WTC11 (cell line): ENCODE measurements around the gene BTBD17. TPM values are rescaled to one million over a fixed set of nuclear protein-coding genes. Genes with fewer than 3 reads are reported as not detected.

Experiments used
- ATAC-seq: fragments of 200-7000 bp; cut with Tn5 transposase; 2 replicates; pipeline ENCODE4 v1.10.0; 2021; ENCODE audit warnings: mild to moderate bottlenecking, moderate library complexity
- CTCF ChIA-PET: fragments of 300-600 bp; sonication (Branson Sonifier 250); formaldehyde crosslinking; loops from one replicate; lab custom pipeline; 2021; ENCODE audit warnings: antibody characterized with exemption; lab: Charles Lee
- POLR2A ChIA-PET: fragments of 350-600 bp; sonication (Branson Sonifier 250); formaldehyde crosslinking; loops from one replicate; lab custom pipeline; 2021; ENCODE audit warnings: antibody characterized with exemption; lab: Charles Lee
- DNase-seq: peaks from one replicate; pipeline ENCODE4 v3.0.0; 2021; ENCODE audit warnings: low spot score
- H3K27ac Mint-ChIP-seq: 2 replicates; pipeline ENCODE4 v1.8.0; 2021; ENCODE audit warnings: mixed read lengths
- H3K27me3 Mint-ChIP-seq: 2 replicates; pipeline ENCODE4 v1.8.0; 2021; ENCODE audit warnings: low read depth, mild to moderate bottlenecking, moderate library complexity, mixed read lengths
- H3K36me3 Mint-ChIP-seq: 2 replicates; pipeline ENCODE4 v1.8.0; 2021; ENCODE audit warnings: mixed read lengths
- H3K4me1 Mint-ChIP-seq: 2 replicates; pipeline ENCODE4 v1.8.0; 2022; ENCODE audit warnings: mixed read lengths
- H3K4me3 Mint-ChIP-seq: 2 replicates; pipeline ENCODE4 v1.8.0; 2021; ENCODE audit warnings: mild to moderate bottlenecking, moderate library complexity, mixed read lengths
- H3K9me3 Mint-ChIP-seq: 2 replicates; pipeline ENCODE4 v1.8.0; 2021; ENCODE audit warnings: mixed read lengths
- AFF4 ChIP-seq: sonication (generic); formaldehyde crosslinking; IDR thresholded peaks from 2 replicates; pipeline ENCODE4 v1.8.1; 2023; ENCODE audit warnings: mild to moderate bottlenecking, missing genetic modification reagents, borderline replicate concordance
- AR ChIP-seq: fragments of 250-450 bp; sonication (Bioruptor Pico); IDR thresholded peaks from 2 replicates; pipeline ENCODE4 v1.9.0; 2021; ENCODE audit warnings: mild to moderate bottlenecking
- ATF1 ChIP-seq: sonication (generic); formaldehyde crosslinking; IDR thresholded peaks from 2 replicates; pipeline ENCODE4 v1.8.1; 2023; ENCODE audit warnings: mild to moderate bottlenecking, moderate library complexity, missing genetic modification reagents
- ERG ChIP-seq: fragments of 250-450 bp; sonication (Bioruptor Pico); IDR thresholded peaks from 2 replicates; pipeline ENCODE4 v1.8.0; 2021; ENCODE audit warnings: mild to moderate bottlenecking
- FOXK1 ChIP-seq: sonication (generic); formaldehyde crosslinking; IDR thresholded peaks from 2 replicates; pipeline ENCODE4 v1.8.0; 2022; ENCODE audit warnings: mild to moderate bottlenecking, moderate library complexity, missing genetic modification reagents
- IRF1 ChIP-seq: sonication (generic); formaldehyde crosslinking; IDR thresholded peaks from 2 replicates; pipeline ENCODE4 v1.8.0; 2023; ENCODE audit warnings: missing genetic modification reagents
- JUN ChIP-seq: sonication (generic); formaldehyde crosslinking; IDR thresholded peaks from 2 replicates; pipeline ENCODE4 v1.8.0; 2023; ENCODE audit warnings: mild to moderate bottlenecking, missing genetic modification reagents
- MYBL2 ChIP-seq: sonication (generic); formaldehyde crosslinking; IDR thresholded peaks from 2 replicates; pipeline ENCODE4 v1.8.1; 2023; ENCODE audit warnings: mild to moderate bottlenecking, moderate library complexity, missing genetic modification reagents
- NFYB ChIP-seq: sonication (generic); formaldehyde crosslinking; conservative IDR thresholded peaks from 2 replicates; pipeline ENCODE4 v1.8.0; 2022; ENCODE audit warnings: low read depth, missing genetic modification reagents
- OVOL2 ChIP-seq: fragments of 250-450 bp; sonication (Bioruptor Pico); IDR thresholded peaks from 2 replicates; pipeline ENCODE4 v1.9.0; 2021; ENCODE audit warnings: mild to moderate bottlenecking, borderline replicate concordance
- PRDM15 ChIP-seq: sonication (generic); formaldehyde crosslinking; IDR thresholded peaks from 2 replicates; pipeline ENCODE4 v1.8.0; 2022; ENCODE audit warnings: missing genetic modification reagents
- PREB ChIP-seq: sonication (generic); formaldehyde crosslinking; IDR thresholded peaks from 2 replicates; pipeline ENCODE4 v1.8.1; 2022; ENCODE audit warnings: mild to moderate bottlenecking, missing genetic modification reagents, moderate library complexity, borderline replicate concordance
- ZNF263 ChIP-seq: sonication (generic); formaldehyde crosslinking; IDR thresholded peaks from 2 replicates; pipeline ENCODE4 v1.8.1; 2022; ENCODE audit warnings: low read depth, mild to moderate bottlenecking, moderate library complexity, missing genetic modification reagents
- ZNF317 ChIP-seq: sonication (generic); formaldehyde crosslinking; IDR thresholded peaks from 2 replicates; pipeline ENCODE4 v1.8.1; 2023; ENCODE audit warnings: low read depth, mild to moderate bottlenecking, moderate library complexity, missing genetic modification reagents, borderline replicate concordance
- ZNF423 ChIP-seq: fragments of 250-450 bp; sonication (Bioruptor Pico); IDR thresholded peaks from 2 replicates; pipeline ENCODE4 v2.1.2; 2022; ENCODE audit warnings: mild to moderate bottlenecking, moderate library complexity
- ZSCAN18 ChIP-seq: fragments of 250-450 bp; sonication (Bioruptor Pico); IDR thresholded peaks from 2 replicates; pipeline ENCODE4 v2.1.2; 2022; ENCODE audit warnings: mild to moderate bottlenecking, moderate library complexity
- total RNA-seq: library from RNA; stranded (reverse); gene quantifications from 3 replicates; pipeline ENCODE4 v1.2.3, GENCODE V29; 2021

BTBD17 gene
- total RNA-seq, 1 experiment from 2014 or later: 0.94 TPM

GRCh38 chr17:74335529-74336062, 26.1 kb downstream of the BTBD17 start:
- H3K36me3 Mint-ChIP-seq: 0 out of 2 replicates have a peak, but pooled peaks cover 3% of the 10 kb centered on the region
- CTCF ChIA-PET: interaction anchor here (0.8 to 4.8 kb wide), 10 partner anchors 17 to 75 kb away, joined by 3 to 28 read pairs (median 4); partner anchors contain the start of genes BTBD17 and GPR142
- peaks cover 6% of the 10 kb centered on the region; the same call in 1 of the 2 replicates for H3K9me3 Mint-ChIP-seq
- POLR2A ChIA-PET: no interaction called here
- H3K4me1 Mint-ChIP-seq: peaks cover 15% of the 10 kb centered on the region
- no peak for DNase-seq
- ATAC-seq: no peak
- H3K27me3 Mint-ChIP-seq: no peaks in the 10 kb centered on the region
- TF ChIP-seq IRF1: no peak
- TF ChIP-seq ZNF423 (CRISPR knock-in tag): peak; percentile 98
- no peak overlapping the region for H3K4me3 Mint-ChIP-seq
- no peak overlapping the region for H3K27ac Mint-ChIP-seq

- ATAC-seq: no peak
- Mint-ChIP-seq H3K36me3 (0 out of 2 replicates have a peak, but pooled peaks cover 3% of the 10 kb centered on the region), H3K4me1 (peaks cover 15% of the 10 kb centered on the region)
- TF ChIP-seq ZNF263: no peak
- no peak for TF ChIP-seq PRDM15 (CRISPR knock-in tag)
- TF ChIP-seq AR: no peak
- TF ChIP-seq ZSCAN18: no peak
- no peak for TF ChIP-seq MYBL2 (CRISPR knock-in tag)
- no peak for TF ChIP-seq PREB (CRISPR knock-in tag)
- no peak for TF ChIP-seq ZNF317 (CRISPR knock-in tag)
- no peak for TF ChIP-seq NFYB (CRISPR knock-in tag)
- no peak for TF ChIP-seq AFF4 (CRISPR knock-in tag)
- no peak for TF ChIP-seq ERG
- TF ChIP-seq JUN: no peak
- no peak for TF ChIP-seq ATF1 (CRISPR knock-in tag)
- no peak for TF ChIP-seq OVOL2 (CRISPR knock-in tag)
- no peak for TF ChIP-seq FOXK1 (CRISPR knock-in tag)
- TF ChIP-seq, all 79 proteins: peak for 0
- POLR2A ChIA-PET: no interaction called here
- Mint-ChIP-seq H3K27ac (no peak overlapping the region), H3K27me3 (no peaks in the 10 kb centered on the region; the same call in 1 of the 2 replicates), H3K9me3 (peaks cover 6% of the 10 kb centered on the region; the same call in 1 of the 2 replicates), H3K4me3 (no peak overlapping the region)
- CTCF ChIA-PET: interaction anchor here (0.5 to 4.8 kb wide), 7 partner anchors 11 to 50 kb away, joined by 3 to 28 read pairs (median 3); partner anchors contain the start of gene BTBD17
- DNase-seq: no peak
Measured at GRCh38 chr17:74334393-74335039, 27.2 kb downstream of the BTBD17 start.
